ENCODE data around the gene SLMAP. TPM values are rescaled to one million over a fixed set of nuclear protein-coding genes. Genes with fewer than 3 reads are reported as not detected.

SLMAP gene
- total RNA-seq, 1 donor from 2014 or later, result 50.3 TPM

DNA sequence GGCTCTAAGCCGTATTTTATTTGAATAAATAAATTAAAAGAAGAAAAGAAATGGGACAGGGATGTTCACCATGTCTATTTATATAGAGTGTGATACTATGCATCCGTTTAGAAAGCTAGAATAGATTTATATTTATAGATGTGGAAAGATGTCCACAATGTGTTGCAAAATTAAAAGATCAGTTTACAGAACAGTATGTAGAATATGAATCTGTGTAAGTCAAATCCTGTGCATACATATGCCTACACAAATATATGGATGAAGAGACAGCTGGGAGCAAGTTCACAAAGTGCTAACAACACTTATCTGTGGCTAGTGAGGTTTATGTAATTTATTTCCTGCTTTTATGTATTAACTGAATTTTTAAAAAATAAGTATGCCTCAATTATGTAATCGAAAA is 25.4 kb upstream of the SLMAP start:
- DNase-seq (ENCODE audit: low read depth) (no peak), FAIRE-seq (no peak)
- Histone ChIP-seq H3K27me3 (ENCODE audit: control insufficient read depth, insufficient read depth, low read length) (no peaks in the 10 kb centered on the region), H3K36me3 (ENCODE audit: control insufficient read depth, insufficient read depth, low read length) (no peaks in the 10 kb centered on the region), H3K4me3 (ENCODE audit: low read depth, low read length) (no peak overlapping the region)
- TF ChIP-seq, protein P1, sequence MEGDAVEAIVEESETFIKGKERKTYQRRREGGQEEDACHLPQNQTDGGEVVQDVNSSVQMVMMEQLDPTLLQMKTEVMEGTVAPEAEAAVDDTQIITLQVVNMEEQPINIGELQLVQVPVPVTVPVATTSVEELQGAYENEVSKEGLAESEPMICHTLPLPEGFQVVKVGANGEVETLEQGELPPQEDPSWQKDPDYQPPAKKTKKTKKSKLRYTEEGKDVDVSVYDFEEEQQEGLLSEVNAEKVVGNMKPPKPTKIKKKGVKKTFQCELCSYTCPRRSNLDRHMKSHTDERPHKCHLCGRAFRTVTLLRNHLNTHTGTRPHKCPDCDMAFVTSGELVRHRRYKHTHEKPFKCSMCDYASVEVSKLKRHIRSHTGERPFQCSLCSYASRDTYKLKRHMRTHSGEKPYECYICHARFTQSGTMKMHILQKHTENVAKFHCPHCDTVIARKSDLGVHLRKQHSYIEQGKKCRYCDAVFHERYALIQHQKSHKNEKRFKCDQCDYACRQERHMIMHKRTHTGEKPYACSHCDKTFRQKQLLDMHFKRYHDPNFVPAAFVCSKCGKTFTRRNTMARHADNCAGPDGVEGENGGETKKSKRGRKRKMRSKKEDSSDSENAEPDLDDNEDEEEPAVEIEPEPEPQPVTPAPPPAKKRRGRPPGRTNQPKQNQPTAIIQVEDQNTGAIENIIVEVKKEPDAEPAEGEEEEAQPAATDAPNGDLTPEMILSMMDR (IDR thresholded peaks at IDR 0.05; ENCODE audit: insufficient read depth, low read length, severe bottlenecking), result no peak

DNA sequence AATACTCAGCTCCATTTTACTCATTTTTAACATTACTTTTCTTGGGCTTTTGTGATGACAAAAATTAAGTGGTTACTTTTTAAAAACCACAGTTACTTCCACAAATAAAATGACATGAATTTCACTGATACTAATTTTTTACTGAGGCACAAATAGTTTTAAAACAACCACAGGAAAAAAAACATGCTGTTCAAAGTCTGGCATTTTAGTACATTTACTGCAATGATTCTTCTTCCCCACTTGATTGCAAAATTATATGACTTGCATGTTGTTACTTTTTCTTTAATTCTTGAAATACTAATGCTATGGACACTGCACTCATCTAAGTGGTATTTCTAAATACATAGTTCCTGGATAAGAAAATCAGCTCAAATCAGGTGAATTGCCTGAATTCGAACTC is 24.8 kb upstream of the SLMAP start:
- FAIRE-seq, result no peak

DNA sequence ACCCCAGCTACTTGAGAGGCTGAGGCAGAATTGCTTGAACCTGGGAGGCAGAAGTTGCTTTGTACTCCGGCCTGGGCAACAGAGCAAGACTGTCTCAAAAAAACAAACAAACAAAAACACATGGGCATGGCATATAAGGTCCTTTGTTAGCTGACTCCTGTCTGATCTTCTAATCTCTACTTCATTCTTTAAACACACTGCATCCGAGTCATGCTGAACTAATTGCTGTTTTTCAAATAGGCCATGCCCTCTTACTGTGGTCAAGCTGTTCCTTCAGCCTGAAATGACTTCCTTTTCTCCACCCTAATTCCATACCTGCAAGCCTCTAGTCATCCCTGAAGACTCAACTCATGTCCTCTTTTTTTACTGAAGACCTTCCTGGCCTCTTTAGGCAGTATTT is 22.3 kb upstream of the SLMAP start:
- TF ChIP-seq, protein P1 (IDR thresholded peaks at IDR 0.05; ENCODE audit: insufficient read depth, low read length, severe bottlenecking), result no peak
- no peaks in the 10 kb centered on the region for H3K27me3 ChIP-seq (ENCODE audit: control insufficient read depth, insufficient read depth, low read length)
- FAIRE-seq, result no peak
- H3K36me3 ChIP-seq (ENCODE audit: control insufficient read depth, insufficient read depth, low read length), result no peaks in the 10 kb centered on the region
- H3K4me3 ChIP-seq (ENCODE audit: low read depth, low read length), result no peak overlapping the region
- DNase-seq (ENCODE audit: low read depth), result peak; percentile 30

More for the DNA sequence above, 24.8 kb upstream of the SLMAP start:
- TF ChIP-seq, protein P1 (IDR thresholded peaks at IDR 0.05; ENCODE audit: insufficient read depth, low read length, severe bottlenecking), result no peak
- no peaks in the 10 kb centered on the region for H3K27me3 ChIP-seq (ENCODE audit: control insufficient read depth, insufficient read depth, low read length)
- DNase-seq (ENCODE audit: low read depth), result no peak
- no peak overlapping the region for H3K4me3 ChIP-seq (ENCODE audit: low read depth, low read length)
- H3K36me3 ChIP-seq (ENCODE audit: control insufficient read depth, insufficient read depth, low read length), result no peaks in the 10 kb centered on the region

DNA sequence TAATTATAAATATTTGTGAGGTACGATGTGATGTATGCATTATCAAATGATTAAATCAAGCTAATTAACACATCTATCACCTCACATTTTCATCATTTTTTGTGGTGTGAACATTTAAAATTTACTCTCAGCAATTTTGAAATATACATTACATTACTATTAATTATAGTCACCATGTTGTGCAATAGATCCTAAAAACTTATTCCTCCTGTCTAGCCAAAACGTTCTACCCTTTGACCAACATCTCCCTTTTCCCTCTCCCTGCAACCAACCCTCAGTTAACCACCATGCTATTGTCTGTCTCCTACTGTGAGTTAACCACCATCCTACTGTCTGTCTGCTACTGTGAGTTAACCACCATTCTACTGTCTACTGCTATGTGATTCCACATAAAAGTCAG is 20.7 kb upstream of the SLMAP start:
- Histone ChIP-seq H3K4me3 (ENCODE audit: low read depth, low read length) (no peak overlapping the region), H3K27me3 (ENCODE audit: control insufficient read depth, insufficient read depth, low read length) (no peaks in the 10 kb centered on the region), H3K36me3 (ENCODE audit: control insufficient read depth, insufficient read depth, low read length) (no peaks in the 10 kb centered on the region)
- TF ChIP-seq, protein P1 (IDR thresholded peaks at IDR 0.05; ENCODE audit: insufficient read depth, low read length, severe bottlenecking), result no peak
- FAIRE-seq (no peak), DNase-seq (ENCODE audit: low read depth) (no peak)

DNA sequence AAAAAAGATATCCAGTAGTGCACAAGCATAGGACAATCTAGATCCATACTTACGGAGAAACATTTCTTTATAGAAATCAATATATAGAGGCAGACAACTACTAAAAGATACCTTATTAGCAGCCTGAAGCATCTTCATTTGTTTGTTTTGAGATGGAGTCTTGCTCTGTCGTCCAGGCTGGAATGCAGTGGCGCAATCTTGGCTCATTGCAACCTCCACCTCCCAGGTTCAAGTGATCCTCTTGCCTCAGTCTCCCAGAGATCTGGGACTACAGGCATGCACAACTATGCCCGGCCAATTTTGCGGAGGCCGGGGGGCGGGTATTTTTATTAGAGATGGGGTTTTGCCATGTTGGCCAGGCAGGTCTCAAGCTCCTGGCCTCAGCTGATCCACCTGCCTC is 18.3 kb upstream of the SLMAP start:
- no peak for FAIRE-seq
- DNase-seq (ENCODE audit: low read depth), result no peak
- Histone ChIP-seq H3K27me3 (ENCODE audit: control insufficient read depth, insufficient read depth, low read length) (no peaks in the 10 kb centered on the region), H3K4me3 (ENCODE audit: low read depth, low read length) (no peak overlapping the region), H3K36me3 (ENCODE audit: control insufficient read depth, insufficient read depth, low read length) (no peaks in the 10 kb centered on the region)
- TF ChIP-seq, protein P1 (IDR thresholded peaks at IDR 0.05; ENCODE audit: insufficient read depth, low read length, severe bottlenecking), result no peak

DNA sequence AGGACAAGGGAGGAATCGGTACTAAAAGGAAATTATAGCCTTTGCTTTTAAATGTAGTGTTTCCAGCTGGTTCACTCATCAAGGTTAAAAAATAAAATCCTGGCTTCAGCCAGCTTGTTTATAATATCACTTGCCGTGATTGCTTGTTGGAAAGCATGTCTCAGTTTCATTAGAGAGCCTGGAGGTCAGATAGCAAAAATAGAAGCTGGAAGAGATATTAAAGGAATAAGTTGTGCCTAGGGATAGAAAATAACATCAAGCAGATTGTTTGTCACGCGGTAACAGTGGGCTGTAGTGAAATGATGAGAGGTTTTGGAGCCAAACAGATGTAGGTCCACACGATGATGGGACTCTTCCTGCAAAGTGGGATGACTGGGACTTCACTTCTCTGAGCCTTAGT is 17.7 kb upstream of the SLMAP start:
- no peaks in the 10 kb centered on the region for H3K36me3 ChIP-seq (ENCODE audit: control insufficient read depth, insufficient read depth, low read length)
- FAIRE-seq (no peak), DNase-seq (ENCODE audit: low read depth) (no peak)
- TF ChIP-seq, protein P1 (IDR thresholded peaks at IDR 0.05; ENCODE audit: insufficient read depth, low read length, severe bottlenecking), result no peak
- no peaks in the 10 kb centered on the region for H3K27me3 ChIP-seq (ENCODE audit: control insufficient read depth, insufficient read depth, low read length)
- no peak overlapping the region for H3K4me3 ChIP-seq (ENCODE audit: low read depth, low read length)
